Mucosa of descending colon (tissue), 3 donors: ENCODE measurements around the gene MRTFB. TPM values are rescaled to one million over a fixed set of nuclear protein-coding genes. Genes with fewer than 3 reads are reported as not detected.

Source experiments
- ATAC-seq: fragments of 200-7000 bp; cut with Tn5 transposase; one replicate; pipeline ENCODE4 v1.9.1; 2020; ENCODE audit warnings: mild to moderate bottlenecking, moderate library complexity
- DNase-seq, 3 donors: peaks; one replicate each; pipeline ENCODE4 v3.0.0-alpha.2; 2020
- H3K36me3 ChIP-seq: fragments of 200-600 bp; one replicate; pipeline ENCODE4 v1.8.0; 2021; ENCODE audit warnings: low read depth, mild to moderate bottlenecking
- H3K4me1 ChIP-seq: fragments of 200-600 bp; one replicate; pipeline ENCODE4 v1.8.0; 2021; ENCODE audit warnings: low read depth, mild to moderate bottlenecking
- H3K4me3 ChIP-seq: fragments of 200-600 bp; one replicate; pipeline ENCODE4 v1.8.0; 2021; ENCODE audit warnings: mild to moderate bottlenecking
- H3K9me3 ChIP-seq: fragments of 200-600 bp; one replicate; pipeline ENCODE4 v1.8.0; 2021; ENCODE audit warnings: mild to moderate bottlenecking
- intact Hi-C, 2 donors: fragments of 100-400 bp; cut with DNase I in 1 of 2; cut with micrococcal nuclease in 1 of 2; formaldehyde crosslinking; loops; one replicate each; pipeline versions ENCODE4 v1.11.0 to v1.11.1; 2022; cut with DNase I, micrococcal nuclease
- total RNA-seq, 3 donors: library from RNA; stranded (reverse); fragmentation: NEBNext Ultra II Directional in 2 of 3; extraction: Animal tissue kit (Norgen Biotek cat#: 25700) in 2 of 3; gene quantifications; one replicate each; pipeline versions ENCODE4 v1.2.1 to v1.2.4, GENCODE V29; 2021 to 2023
- TF ChIP-seq, protein P1 (sequence below): fragments of 200-600 bp; IDR thresholded peaks from one replicate; pipeline ENCODE4 v1.8.0; 2022; ENCODE audit warnings: antibody characterized with exemption, mild to moderate bottlenecking
- donor health status: DM: no; HTN: no; CAD: no; lungs with moderate emphysema.
- donor health status: DM: no; HTN: no; CAD: no.
- donor health status: DM: no; HTN: yes; CAD: no.

Gene MRTFB
- total RNA-seq, 3 donors from 2014 or later, result 40.0 to 49.9 (median 40.0) TPM

DNA sequence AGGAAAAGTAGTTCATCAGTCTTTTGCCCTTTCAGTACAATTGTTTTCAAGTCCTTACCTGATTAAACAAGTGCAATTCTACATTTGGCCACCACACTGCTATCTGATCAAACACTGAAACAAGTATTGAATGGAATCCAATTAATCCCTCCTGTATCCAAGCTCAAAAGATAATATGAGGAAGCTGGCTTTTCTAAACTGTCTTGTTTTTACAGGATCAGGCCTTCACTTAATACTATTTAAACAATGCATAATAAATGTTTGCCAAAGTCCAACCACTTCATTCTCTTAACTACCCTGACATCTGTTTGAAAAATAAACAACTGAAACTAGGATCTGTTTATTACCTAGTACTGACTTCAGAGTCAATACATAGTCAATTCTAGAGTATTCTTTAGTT, 131.6 kb downstream of the MRTFB start:
- intact Hi-C loops, result no loop called here
- no peaks in the 10 kb centered on the region for H3K9me3 ChIP-seq
- DNase-seq (no peak), ATAC-seq (peak; percentile 88)
- TF ChIP-seq, protein P1, sequence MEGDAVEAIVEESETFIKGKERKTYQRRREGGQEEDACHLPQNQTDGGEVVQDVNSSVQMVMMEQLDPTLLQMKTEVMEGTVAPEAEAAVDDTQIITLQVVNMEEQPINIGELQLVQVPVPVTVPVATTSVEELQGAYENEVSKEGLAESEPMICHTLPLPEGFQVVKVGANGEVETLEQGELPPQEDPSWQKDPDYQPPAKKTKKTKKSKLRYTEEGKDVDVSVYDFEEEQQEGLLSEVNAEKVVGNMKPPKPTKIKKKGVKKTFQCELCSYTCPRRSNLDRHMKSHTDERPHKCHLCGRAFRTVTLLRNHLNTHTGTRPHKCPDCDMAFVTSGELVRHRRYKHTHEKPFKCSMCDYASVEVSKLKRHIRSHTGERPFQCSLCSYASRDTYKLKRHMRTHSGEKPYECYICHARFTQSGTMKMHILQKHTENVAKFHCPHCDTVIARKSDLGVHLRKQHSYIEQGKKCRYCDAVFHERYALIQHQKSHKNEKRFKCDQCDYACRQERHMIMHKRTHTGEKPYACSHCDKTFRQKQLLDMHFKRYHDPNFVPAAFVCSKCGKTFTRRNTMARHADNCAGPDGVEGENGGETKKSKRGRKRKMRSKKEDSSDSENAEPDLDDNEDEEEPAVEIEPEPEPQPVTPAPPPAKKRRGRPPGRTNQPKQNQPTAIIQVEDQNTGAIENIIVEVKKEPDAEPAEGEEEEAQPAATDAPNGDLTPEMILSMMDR, result peak; percentile 7
- no peak overlapping the region for H3K4me3 ChIP-seq
- peaks cover 8% of the 10 kb centered on the region for H3K4me1 ChIP-seq
- H3K36me3 ChIP-seq, result no peaks in the 10 kb centered on the region

DNA sequence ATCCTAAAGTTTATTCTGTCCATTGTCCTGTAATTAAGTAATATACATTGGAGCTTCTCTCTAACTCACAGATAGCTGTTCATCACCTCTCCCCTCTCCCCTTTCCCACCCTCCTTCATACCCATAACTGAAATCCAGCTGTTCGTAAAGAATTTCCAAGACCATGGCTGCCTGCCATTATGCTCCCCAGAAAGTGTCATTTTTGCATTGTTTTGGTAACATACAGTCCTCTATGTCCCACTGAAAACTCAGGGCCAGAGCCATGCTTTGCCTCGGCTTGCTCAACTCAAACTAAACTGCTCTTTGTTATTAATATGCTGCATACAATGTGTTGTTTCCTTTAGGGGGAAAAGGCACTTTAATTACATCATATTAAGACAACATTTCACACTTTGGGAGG, 132.0 kb downstream of the MRTFB start:
- intact Hi-C loops, result no loop called here
- ATAC-seq (no peak), DNase-seq (no peak)
- TF ChIP-seq, protein P1, result no peak
- Histone ChIP-seq H3K9me3 (no peaks in the 10 kb centered on the region), H3K36me3 (no peaks in the 10 kb centered on the region), H3K4me1 (peaks cover 8% of the 10 kb centered on the region), H3K4me3 (no peak overlapping the region)

DNA sequence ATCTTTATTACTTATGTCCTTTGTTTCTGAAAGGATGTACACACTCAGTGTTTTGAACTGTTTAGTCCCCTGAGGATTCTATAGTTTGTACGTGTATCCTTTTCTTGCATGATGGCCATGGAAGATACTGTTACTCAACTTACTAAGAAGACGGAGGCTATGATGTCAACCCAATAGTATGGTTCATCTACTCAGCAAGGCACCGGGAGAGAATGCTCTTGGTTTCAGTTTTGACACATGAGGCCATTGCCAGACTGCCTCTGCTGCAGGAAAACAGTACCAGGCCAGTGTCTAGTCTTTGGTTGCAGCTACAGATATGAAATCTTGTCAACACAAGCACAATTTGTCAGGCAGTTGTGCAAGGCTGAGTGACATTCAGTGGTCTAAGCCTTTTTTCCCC, 134.5 kb downstream of the MRTFB start:
- no peak for DNase-seq
- H3K9me3 ChIP-seq, result no peaks in the 10 kb centered on the region
- intact Hi-C loops, result no loop called here
- H3K4me1 ChIP-seq, result peaks cover 8% of the 10 kb centered on the region
- no peaks in the 10 kb centered on the region for H3K36me3 ChIP-seq
- no peak for ATAC-seq
- no peak overlapping the region for H3K4me3 ChIP-seq
- TF ChIP-seq, protein P1, result no peak

- TF ChIP-seq, protein P1, result no peak
- no peaks in the 10 kb centered on the region for H3K4me1 ChIP-seq
- ATAC-seq (no peak), DNase-seq (no peak)
- no peaks in the 10 kb centered on the region for H3K36me3 ChIP-seq
- no peak overlapping the region for H3K4me3 ChIP-seq
- H3K9me3 ChIP-seq, result no peaks in the 10 kb centered on the region
- intact Hi-C loops, result no loop called here
Observed at GRCh38 chr16:14211856-14212543, 140.9 kb downstream of the MRTFB start.

DNA sequence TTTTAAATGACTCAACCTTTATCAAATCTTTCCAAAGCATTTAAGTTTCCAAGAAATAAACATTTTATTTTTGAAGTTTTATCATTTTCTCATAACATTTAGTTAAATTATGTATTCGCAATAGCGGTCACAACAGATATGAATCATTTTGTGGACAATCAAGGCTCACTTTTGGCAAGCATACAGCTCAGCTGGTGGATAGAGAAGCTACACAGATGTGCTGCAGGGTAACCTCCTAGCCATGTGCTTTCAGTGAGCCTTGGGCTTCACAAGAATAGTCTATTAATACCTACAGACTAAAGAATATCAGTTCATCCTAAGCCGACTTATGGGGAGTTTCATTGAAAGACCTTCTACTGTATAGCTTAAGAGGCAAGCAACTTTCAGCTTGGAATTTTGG, 144.8 kb downstream of the MRTFB start:
- Histone ChIP-seq H3K4me3 (no peak overlapping the region), H3K9me3 (no peaks in the 10 kb centered on the region), H3K36me3 (no peaks in the 10 kb centered on the region), H3K4me1 (no peaks in the 10 kb centered on the region)
- intact Hi-C loops, result no loop called here
- no peak for DNase-seq
- no peak for ATAC-seq
- TF ChIP-seq, protein P1, result no peak

- DNase-seq (no peak), ATAC-seq (no peak)
- intact Hi-C loops, result no loop called here
- H3K9me3 ChIP-seq, result no peaks in the 10 kb centered on the region
- H3K36me3 ChIP-seq, result no peaks in the 10 kb centered on the region
- no peaks in the 10 kb centered on the region for H3K4me1 ChIP-seq
- TF ChIP-seq, protein P1, result no peak
- H3K4me3 ChIP-seq, result no peak overlapping the region
Observed at GRCh38 chr16:14219983-14220382, 148.9 kb downstream of the MRTFB start.
